K562 (cell line): ENCODE results near the gene NOC4L. TPM values are rescaled to one million over a fixed set of nuclear protein-coding genes. Genes with fewer than 3 reads are reported as not detected.

ENCODE experiments used
- ATAC-seq: fragments of 200-7000 bp; cut with Tn5 transposase; 3 replicates; pipeline ENCODE4 v1.9.1; 2020; ENCODE audit warnings: moderate library complexity
- BruUV-seq: library from RNA; stranded (reverse); fragments of 400-500 nt; replicated peaks from 2 replicates; lab custom pipeline; 2021; lab: Mats Ljungman, UMichigan
- CTCF ChIA-PET: fragments of 300-600 bp; formaldehyde crosslinking; extraction: SDS; loops from one replicate; lab custom pipeline; 2021; ENCODE audit warnings: low intra/inter-chr PET ratio; lab: Yijun Ruan, JAX
- POLR2A ChIA-PET: fragments of 300-600, 350-650 bp; sonication (Branson Sonifier 250); formaldehyde crosslinking; extraction: SDS; loops from one replicate; lab custom pipeline; 2021; ENCODE audit warnings: antibody characterized with exemption, inconsistent platforms; lab: Yijun Ruan, JAX
- DNase-seq, 4 experiments: peaks; one replicate each; pipeline versions ENCODE4 v3.0.0 to v3.0.0-alpha.2; 2011 to 2018; ENCODE audit warnings: low spot score in 3 of 4, mixed read lengths in 3 of 4; ENCODE audit errors: extremely low read depth in 1 of 4
- FAIRE-seq: peaks from 2 replicates; lab custom pipeline; 2011; peaks lifted over from hg19 to GRCh38; lab: Jason Lieb, UNC
- H2AFZ ChIP-seq: 2 replicates; pipeline ENCODE4 v1.6.0; 2011; ENCODE audit warnings: low read depth, low read length, control low read depth, inconsistent platforms
- H3K27ac ChIP-seq: fragments of 200-600 bp; 3 replicates; pipeline ENCODE4 v1.8.0; 2011; ENCODE audit warnings: low read depth, mild to moderate bottlenecking, control low read depth, inconsistent platforms, low read length, moderate library complexity, mixed read lengths; ENCODE audit errors: extremely low read depth
- H3K27me3 ChIP-seq, 2 experiments: fragments of 300-600 bp in 1 of 2; 2 replicates in 1 of 2; 3 replicates in 1 of 2; pipeline versions ENCODE4 v1.6.0 to v1.8.0; 2011; ENCODE audit warnings: inconsistent platforms in 2 of 2, low read length in 2 of 2, mild to moderate bottlenecking in 1 of 2, mixed read lengths in 1 of 2, moderate library complexity in 1 of 2; ENCODE audit not compliant: control insufficient read depth in 2 of 2, insufficient read depth in 2 of 2
- H3K36me3 ChIP-seq: fragments of 300-600 bp; 3 replicates; pipeline ENCODE4 v1.8.0; 2011; ENCODE audit warnings: mild to moderate bottlenecking, low read length, inconsistent platforms; ENCODE audit not compliant: control insufficient read depth, insufficient read depth
- H3K4me1 ChIP-seq, 2 experiments: fragments of 200-600 bp in 1 of 2; replicated peaks in 1 of 2; 2 replicates in 1 of 2; 3 replicates in 1 of 2; pipeline versions ENCODE4 v1.5.1 to v1.8.0; 2011; ENCODE audit warnings: inconsistent platforms in 2 of 2, low read length in 2 of 2, mild to moderate bottlenecking in 1 of 2, mixed read lengths in 1 of 2, moderate library complexity in 1 of 2; ENCODE audit not compliant: control insufficient read depth in 2 of 2, insufficient read depth in 2 of 2
- H3K4me2 ChIP-seq: 2 replicates; pipeline ENCODE4 v1.6.1; 2011; ENCODE audit warnings: low read length, control low read depth, inconsistent platforms, mixed read lengths; ENCODE audit not compliant: insufficient read depth
- H3K4me3 ChIP-seq: fragments of 200-600 bp; sonication (generic), shearing (Covaris generic); 2 replicates; pipeline ENCODE4 v1.5.1; 2016; ENCODE audit warnings: control low read depth, inconsistent platforms
- H3K79me2 ChIP-seq: fragments of 200-600 bp; 3 replicates; pipeline ENCODE4 v1.8.0; 2011; ENCODE audit warnings: low read length, inconsistent platforms; ENCODE audit not compliant: control insufficient read depth, insufficient read depth
- H3K9ac ChIP-seq, 2 experiments: 2 replicates each; pipeline versions ENCODE4 v1.6.0 to v1.6.1; 2011; ENCODE audit warnings: low read depth in 2 of 2, low read length in 2 of 2, control low read depth in 1 of 2, inconsistent platforms in 1 of 2, mild to moderate bottlenecking in 1 of 2, mixed read lengths in 1 of 2; ENCODE audit not compliant: insufficient read depth in 1 of 2
- H3K9me1 ChIP-seq: one replicate; pipeline ENCODE4 v1.6.0; 2011; ENCODE audit warnings: inconsistent platforms, mild to moderate bottlenecking, low read length, moderate library complexity; ENCODE audit not compliant: control insufficient read depth, insufficient read depth
- H3K9me3 ChIP-seq: replicated peaks from 2 replicates; pipeline ENCODE4 v1.5.1; 2011; ENCODE audit warnings: low read depth, low read length, inconsistent platforms; ENCODE audit not compliant: control insufficient read depth, insufficient read depth
- H4K20me1 ChIP-seq: replicated peaks from 2 replicates; pipeline ENCODE4 v1.6.1; 2011; ENCODE audit warnings: low read length, inconsistent platforms, mixed read lengths; ENCODE audit not compliant: control insufficient read depth, insufficient read depth
- BCL6 ChIP-seq: fragments of 250-450 bp; sonication (Bioruptor Pico); IDR thresholded peaks from 2 replicates; pipeline ENCODE4 v1.4.0; 2020
- SMC3 ChIP-seq: conservative IDR thresholded peaks from 2 replicates; pipeline ENCODE4 v1.6.1; 2011; ENCODE audit warnings: low read depth, low read length, improper control_type of control experiment; ENCODE audit not compliant: insufficient read depth
- SOX6 ChIP-seq: fragments of 450-650 bp; IDR thresholded peaks from 2 replicates; pipeline ENCODE4 v1.6.1; 2014; ENCODE audit warnings: mild to moderate bottlenecking
- WGBS: fragments of 100-300 bp; shearing (Covaris generic); methylation state at CpG from one replicate; pipeline ENCODE4 v1.1.6; 2016; ENCODE audit warnings: low coverage, mixed read lengths; ENCODE audit not compliant: insufficient coverage; ENCODE audit errors: missing lambda C conversion rate; 5-methylcytosine and 5-hydroxymethylcytosine counted together
- in situ Hi-C: fragments of 300-500 bp; cut with MboI; formaldehyde crosslinking; loops from 4 replicates; pipeline ENCODE4 v1.15.0; 2018; ENCODE audit warnings: inconsistent platforms, mixed read lengths
- intact Hi-C: fragments of 100-400 bp; cut with micrococcal nuclease; formaldehyde crosslinking; loops from 2 replicates; pipeline ENCODE4 v1.14.2; 2022
- polyA plus RNA-seq, 8 experiments: library from polyadenylated mRNA; depleted of rRNA in 4 of 8; stranded (reverse) in 5 of 8; unstranded in 3 of 8; fragments of >200 nt; fragmentation: Nextera tagmentation in 2 of 8; fragmentation: Illumina TruSeq in 1 of 8; extraction: Ambion mirVana in 2 of 8; extraction: Trizol in 1 of 8; gene quantifications; 2 replicates each; pipeline versions ENCODE4 v1.2.1 to v1.2.3, GENCODE V29; 2011 to 2014; ENCODE audit warnings: inconsistent platforms in 1 of 8, missing spikeins in 1 of 8
- total RNA-seq, 7 experiments: library from RNA; depleted of rRNA in 6 of 7; stranded (reverse); fragments of >200 nt in 6 of 7; fragmentation: Illumina TruSeq in 2 of 7; extraction: Trizol in 2 of 7; gene quantifications; 2 replicates each; pipeline versions ENCODE4 v1.2.1 to v1.2.3, GENCODE V29; 2011 to 2021; ENCODE audit warnings: low replicate concordance in 1 of 7
- TF ChIP-seq, protein P1 (sequence below): fragments of 450-650 bp; IDR thresholded peaks from 2 replicates; pipeline ENCODE4 v1.6.1; 2016; ENCODE audit warnings: mild to moderate bottlenecking, moderate library complexity
- TF ChIP-seq, protein P2 (sequence below): IDR thresholded peaks from 2 replicates; pipeline ENCODE4 v1.6.1; 2014; ENCODE audit warnings: antibody characterized with exemption

The NOC4L gene
- total and polyA plus RNA-seq, 9 of the 15 experiments (the other 6 are each of a cell fraction or from before 2014, with no cell fraction given), result 1.3 to 77.0 (median 20.0) TPM

DNA sequence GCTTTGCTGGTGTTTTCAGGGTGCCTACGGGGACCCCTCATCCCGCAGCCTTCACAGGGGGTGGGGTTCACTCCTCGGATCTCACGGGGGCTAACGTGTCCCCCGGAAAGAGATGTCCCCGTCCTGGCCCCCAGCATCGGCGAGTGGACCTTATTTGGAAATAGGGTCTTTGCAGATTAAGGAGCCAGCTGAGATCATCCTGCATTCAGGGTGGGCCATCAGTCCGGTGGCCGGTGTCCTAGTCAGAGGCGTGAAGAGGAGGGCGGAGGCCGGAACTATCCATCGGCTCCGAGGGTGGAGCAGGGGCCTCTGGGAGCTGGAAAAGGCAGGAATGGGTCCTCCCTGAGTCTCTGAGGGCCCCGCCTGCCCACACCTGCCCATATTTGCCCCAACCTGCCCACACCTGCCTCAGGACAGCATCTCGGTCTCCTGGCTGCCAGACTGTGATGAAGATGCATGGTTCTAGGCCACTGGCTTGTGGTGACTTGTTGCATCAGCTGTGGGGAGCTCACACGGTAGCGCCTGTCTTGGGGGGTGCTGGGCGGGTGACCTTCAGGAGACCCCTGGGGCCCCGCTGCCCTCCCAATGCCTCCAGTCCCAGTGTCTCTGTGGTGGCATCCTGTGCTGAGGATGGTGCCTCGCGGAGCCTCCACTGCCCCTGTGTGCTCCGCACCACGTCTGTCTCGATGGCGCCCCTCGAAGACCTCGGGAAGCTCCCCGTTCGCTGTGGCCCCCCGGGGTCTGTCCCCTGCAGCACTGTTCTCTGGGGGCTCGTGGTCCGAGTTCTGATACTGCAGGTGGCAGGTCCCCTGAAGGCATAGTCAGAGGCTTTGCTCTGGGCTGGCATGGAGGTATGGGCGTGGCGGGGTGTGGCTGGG is 14.7 kb downstream of the NOC4L start:
- no peak overlapping the region for H3K4me2 ChIP-seq
- no peaks in the 10 kb centered on the region; the same call in 1 of the 2 replicates for H4K20me1 ChIP-seq
- H2AFZ ChIP-seq, result no peak overlapping the region
- CTCF ChIA-PET, result no interaction called here
- TF ChIP-seq, protein P1, sequence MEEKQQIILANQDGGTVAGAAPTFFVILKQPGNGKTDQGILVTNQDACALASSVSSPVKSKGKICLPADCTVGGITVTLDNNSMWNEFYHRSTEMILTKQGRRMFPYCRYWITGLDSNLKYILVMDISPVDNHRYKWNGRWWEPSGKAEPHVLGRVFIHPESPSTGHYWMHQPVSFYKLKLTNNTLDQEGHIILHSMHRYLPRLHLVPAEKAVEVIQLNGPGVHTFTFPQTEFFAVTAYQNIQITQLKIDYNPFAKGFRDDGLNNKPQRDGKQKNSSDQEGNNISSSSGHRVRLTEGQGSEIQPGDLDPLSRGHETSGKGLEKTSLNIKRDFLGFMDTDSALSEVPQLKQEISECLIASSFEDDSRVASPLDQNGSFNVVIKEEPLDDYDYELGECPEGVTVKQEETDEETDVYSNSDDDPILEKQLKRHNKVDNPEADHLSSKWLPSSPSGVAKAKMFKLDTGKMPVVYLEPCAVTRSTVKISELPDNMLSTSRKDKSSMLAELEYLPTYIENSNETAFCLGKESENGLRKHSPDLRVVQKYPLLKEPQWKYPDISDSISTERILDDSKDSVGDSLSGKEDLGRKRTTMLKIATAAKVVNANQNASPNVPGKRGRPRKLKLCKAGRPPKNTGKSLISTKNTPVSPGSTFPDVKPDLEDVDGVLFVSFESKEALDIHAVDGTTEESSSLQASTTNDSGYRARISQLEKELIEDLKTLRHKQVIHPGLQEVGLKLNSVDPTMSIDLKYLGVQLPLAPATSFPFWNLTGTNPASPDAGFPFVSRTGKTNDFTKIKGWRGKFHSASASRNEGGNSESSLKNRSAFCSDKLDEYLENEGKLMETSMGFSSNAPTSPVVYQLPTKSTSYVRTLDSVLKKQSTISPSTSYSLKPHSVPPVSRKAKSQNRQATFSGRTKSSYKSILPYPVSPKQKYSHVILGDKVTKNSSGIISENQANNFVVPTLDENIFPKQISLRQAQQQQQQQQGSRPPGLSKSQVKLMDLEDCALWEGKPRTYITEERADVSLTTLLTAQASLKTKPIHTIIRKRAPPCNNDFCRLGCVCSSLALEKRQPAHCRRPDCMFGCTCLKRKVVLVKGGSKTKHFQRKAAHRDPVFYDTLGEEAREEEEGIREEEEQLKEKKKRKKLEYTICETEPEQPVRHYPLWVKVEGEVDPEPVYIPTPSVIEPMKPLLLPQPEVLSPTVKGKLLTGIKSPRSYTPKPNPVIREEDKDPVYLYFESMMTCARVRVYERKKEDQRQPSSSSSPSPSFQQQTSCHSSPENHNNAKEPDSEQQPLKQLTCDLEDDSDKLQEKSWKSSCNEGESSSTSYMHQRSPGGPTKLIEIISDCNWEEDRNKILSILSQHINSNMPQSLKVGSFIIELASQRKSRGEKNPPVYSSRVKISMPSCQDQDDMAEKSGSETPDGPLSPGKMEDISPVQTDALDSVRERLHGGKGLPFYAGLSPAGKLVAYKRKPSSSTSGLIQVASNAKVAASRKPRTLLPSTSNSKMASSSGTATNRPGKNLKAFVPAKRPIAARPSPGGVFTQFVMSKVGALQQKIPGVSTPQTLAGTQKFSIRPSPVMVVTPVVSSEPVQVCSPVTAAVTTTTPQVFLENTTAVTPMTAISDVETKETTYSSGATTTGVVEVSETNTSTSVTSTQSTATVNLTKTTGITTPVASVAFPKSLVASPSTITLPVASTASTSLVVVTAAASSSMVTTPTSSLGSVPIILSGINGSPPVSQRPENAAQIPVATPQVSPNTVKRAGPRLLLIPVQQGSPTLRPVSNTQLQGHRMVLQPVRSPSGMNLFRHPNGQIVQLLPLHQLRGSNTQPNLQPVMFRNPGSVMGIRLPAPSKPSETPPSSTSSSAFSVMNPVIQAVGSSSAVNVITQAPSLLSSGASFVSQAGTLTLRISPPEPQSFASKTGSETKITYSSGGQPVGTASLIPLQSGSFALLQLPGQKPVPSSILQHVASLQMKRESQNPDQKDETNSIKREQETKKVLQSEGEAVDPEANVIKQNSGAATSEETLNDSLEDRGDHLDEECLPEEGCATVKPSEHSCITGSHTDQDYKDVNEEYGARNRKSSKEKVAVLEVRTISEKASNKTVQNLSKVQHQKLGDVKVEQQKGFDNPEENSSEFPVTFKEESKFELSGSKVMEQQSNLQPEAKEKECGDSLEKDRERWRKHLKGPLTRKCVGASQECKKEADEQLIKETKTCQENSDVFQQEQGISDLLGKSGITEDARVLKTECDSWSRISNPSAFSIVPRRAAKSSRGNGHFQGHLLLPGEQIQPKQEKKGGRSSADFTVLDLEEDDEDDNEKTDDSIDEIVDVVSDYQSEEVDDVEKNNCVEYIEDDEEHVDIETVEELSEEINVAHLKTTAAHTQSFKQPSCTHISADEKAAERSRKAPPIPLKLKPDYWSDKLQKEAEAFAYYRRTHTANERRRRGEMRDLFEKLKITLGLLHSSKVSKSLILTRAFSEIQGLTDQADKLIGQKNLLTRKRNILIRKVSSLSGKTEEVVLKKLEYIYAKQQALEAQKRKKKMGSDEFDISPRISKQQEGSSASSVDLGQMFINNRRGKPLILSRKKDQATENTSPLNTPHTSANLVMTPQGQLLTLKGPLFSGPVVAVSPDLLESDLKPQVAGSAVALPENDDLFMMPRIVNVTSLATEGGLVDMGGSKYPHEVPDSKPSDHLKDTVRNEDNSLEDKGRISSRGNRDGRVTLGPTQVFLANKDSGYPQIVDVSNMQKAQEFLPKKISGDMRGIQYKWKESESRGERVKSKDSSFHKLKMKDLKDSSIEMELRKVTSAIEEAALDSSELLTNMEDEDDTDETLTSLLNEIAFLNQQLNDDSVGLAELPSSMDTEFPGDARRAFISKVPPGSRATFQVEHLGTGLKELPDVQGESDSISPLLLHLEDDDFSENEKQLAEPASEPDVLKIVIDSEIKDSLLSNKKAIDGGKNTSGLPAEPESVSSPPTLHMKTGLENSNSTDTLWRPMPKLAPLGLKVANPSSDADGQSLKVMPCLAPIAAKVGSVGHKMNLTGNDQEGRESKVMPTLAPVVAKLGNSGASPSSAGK, result no peak
- no peak for TF ChIP-seq SMC3
- TF ChIP-seq BCL6 (CRISPR knock-in tag), result no peak
- TF ChIP-seq, protein P2, sequence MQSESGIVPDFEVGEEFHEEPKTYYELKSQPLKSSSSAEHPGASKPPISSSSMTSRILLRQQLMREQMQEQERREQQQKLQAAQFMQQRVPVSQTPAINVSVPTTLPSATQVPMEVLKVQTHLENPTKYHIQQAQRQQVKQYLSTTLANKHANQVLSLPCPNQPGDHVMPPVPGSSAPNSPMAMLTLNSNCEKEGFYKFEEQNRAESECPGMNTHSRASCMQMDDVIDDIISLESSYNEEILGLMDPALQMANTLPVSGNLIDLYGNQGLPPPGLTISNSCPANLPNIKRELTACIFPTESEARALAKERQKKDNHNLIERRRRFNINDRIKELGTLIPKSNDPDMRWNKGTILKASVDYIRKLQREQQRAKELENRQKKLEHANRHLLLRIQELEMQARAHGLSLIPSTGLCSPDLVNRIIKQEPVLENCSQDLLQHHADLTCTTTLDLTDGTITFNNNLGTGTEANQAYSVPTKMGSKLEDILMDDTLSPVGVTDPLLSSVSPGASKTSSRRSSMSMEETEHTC, result no peak
- no peak for TF ChIP-seq SOX6
- TF ChIP-seq, all 486 proteins: peak for 0
- H3K79me2 ChIP-seq, result no peaks in the 10 kb centered on the region
- no peaks in the 10 kb centered on the region for H3K9me1 ChIP-seq
- FAIRE-seq, result no peak
- no peak overlapping the region for H3K4me3 ChIP-seq
- H3K27me3 ChIP-seq, result no peaks in the 10 kb centered on the region; a peak in 1 of 5 replicates
- H3K9ac ChIP-seq, result no peak overlapping the region
- WGBS, result 90% methylated on average over 29 of the region's 37 CpGs
- in situ Hi-C loops, result no loop called here
- POLR2A ChIA-PET, result no interaction called here
- intact Hi-C loops, result loop anchor here (10.0 kb wide), 2 partner anchors 56 to 256 kb away; no protein-coding TSS in a partner anchor
- ATAC-seq, result no peak
- BruUV-seq, result no TSS peak
- H3K27ac ChIP-seq, result no peak overlapping the region
- H3K9me3 ChIP-seq, result peaks cover 23% of the 10 kb centered on the region
- H3K4me1 ChIP-seq, result peaks cover 0 to 39% of the 10 kb centered on the region in 2 experiments; a peak in 2 of 5 replicates
- peaks cover 29% of the 10 kb centered on the region for H3K36me3 ChIP-seq
- no peak for DNase-seq
